ENCODE data around the gene HRAS. TPM values are rescaled to one million over a fixed set of nuclear protein-coding genes. Genes with fewer than 3 reads are reported as not detected.

HRAS gene
- total RNA-seq, 4 donors from 2014 or later = 17.1 to 50.0 (median 37.6) TPM

DNA sequence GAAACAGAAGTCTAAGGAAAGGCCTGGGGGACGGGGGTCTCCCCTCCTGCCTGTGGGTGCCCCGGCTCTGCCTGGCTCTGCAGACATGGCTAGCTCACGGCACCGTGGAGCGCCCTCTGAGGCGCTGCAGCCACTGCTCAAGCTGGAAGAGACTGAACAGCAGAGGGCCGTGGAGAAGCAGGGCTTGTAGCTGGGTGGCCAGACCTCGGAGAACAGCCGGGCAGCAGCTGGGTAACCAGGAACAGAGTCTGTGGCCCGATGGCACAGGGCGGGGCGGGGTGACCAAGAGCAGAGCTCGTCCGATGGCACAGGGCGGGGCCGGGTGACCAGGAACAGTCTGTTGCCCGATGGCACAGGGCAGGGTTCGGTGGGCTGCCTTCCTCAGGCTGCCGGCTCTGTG is 46.4 kb downstream of the HRAS start:
- Histone ChIP-seq H3K9me3 (no peaks in the 10 kb centered on the region), H3K4me1 (no peaks in the 10 kb centered on the region), H3K27ac (no peak overlapping the region), H3K27me3 (no peaks in the 10 kb centered on the region), H3K4me3 (no peak overlapping the region), H3K36me3 (peaks cover 0 to 25% of the 10 kb centered on the region in 2 donors)
- TF ChIP-seq POLR2A (IDR thresholded peaks at IDR 0.05) = no peak
- TF ChIP-seq, protein P1, sequence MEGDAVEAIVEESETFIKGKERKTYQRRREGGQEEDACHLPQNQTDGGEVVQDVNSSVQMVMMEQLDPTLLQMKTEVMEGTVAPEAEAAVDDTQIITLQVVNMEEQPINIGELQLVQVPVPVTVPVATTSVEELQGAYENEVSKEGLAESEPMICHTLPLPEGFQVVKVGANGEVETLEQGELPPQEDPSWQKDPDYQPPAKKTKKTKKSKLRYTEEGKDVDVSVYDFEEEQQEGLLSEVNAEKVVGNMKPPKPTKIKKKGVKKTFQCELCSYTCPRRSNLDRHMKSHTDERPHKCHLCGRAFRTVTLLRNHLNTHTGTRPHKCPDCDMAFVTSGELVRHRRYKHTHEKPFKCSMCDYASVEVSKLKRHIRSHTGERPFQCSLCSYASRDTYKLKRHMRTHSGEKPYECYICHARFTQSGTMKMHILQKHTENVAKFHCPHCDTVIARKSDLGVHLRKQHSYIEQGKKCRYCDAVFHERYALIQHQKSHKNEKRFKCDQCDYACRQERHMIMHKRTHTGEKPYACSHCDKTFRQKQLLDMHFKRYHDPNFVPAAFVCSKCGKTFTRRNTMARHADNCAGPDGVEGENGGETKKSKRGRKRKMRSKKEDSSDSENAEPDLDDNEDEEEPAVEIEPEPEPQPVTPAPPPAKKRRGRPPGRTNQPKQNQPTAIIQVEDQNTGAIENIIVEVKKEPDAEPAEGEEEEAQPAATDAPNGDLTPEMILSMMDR (IDR thresholded peaks at IDR 0.05 in 4 of 5, conservative IDR thresholded peaks at IDR 0.05 in 1 of 5) = no peak
- DNase-seq (no peak), ATAC-seq (no peak)
- intact Hi-C loops (cut with DNase I; ENCODE audit: low total_unique reads) (no loop called here), in situ Hi-C loops (cut with MboI; ENCODE audit: low sequenced_read_pairs in 4 of 4) (no loop called here)

DNA sequence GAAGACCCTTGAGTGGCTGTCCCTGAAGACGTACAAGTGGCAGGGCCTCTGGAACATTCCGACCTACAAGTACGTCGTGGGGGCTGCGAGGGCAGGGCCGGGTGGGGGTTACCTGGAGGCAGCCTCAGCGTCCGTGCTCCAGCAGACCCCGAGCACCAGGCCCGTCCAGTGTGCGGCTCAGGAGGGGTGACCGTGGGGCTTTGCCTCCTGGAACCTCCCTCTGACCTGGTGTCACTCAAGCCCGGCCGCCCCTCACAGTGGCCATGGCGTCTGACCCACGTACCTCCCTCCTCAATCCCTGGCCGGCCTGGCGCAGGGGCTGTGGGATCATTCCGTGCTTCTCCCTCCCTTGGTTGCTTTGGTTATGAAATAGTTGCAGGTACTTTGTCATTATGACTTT is 46.8 kb downstream of the HRAS start:
- H3K4me3 ChIP-seq = no peak overlapping the region
- DNase-seq (no peak), ATAC-seq (no peak)
- H3K9me3 ChIP-seq = no peaks in the 10 kb centered on the region
- H3K36me3 ChIP-seq = peaks cover 0 to 21% of the 10 kb centered on the region in 2 donors
- TF ChIP-seq, protein P1 (IDR thresholded peaks at IDR 0.05 in 4 of 5, conservative IDR thresholded peaks at IDR 0.05 in 1 of 5) = no peak
- no peak for TF ChIP-seq POLR2A (IDR thresholded peaks at IDR 0.05)
- no peaks in the 10 kb centered on the region for H3K27me3 ChIP-seq
- H3K27ac ChIP-seq = no peak overlapping the region
- intact Hi-C loops (cut with DNase I; ENCODE audit: low total_unique reads) (no loop called here), in situ Hi-C loops (cut with MboI; ENCODE audit: low sequenced_read_pairs in 4 of 4) (no loop called here)
- H3K4me1 ChIP-seq = no peaks in the 10 kb centered on the region

DNA sequence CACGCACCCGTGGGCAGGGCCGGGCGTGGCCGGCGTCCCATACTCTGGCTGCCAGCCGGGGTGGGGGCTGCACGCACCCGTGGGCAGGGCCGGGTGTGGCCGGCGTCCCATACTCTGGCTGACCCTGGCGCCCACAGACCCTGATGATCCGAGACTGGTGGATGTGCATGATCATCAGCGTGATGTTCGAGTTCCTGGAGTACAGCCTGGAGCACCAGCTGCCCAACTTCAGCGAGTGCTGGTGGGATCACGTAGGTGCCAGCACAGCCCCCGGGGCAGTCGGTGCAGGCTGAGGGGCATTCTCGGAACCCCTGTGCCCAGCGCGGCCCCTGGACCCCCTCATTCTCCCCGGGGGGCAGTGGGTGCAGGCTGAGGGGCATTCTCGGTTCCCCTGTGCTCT is 47.3 kb downstream of the HRAS start:
- Histone ChIP-seq H3K9me3 (no peaks in the 10 kb centered on the region), H3K27ac (no peak overlapping the region), H3K4me1 (no peaks in the 10 kb centered on the region), H3K4me3 (no peak overlapping the region), H3K36me3 (peaks cover 0 to 17% of the 10 kb centered on the region in 2 donors), H3K27me3 (no peaks in the 10 kb centered on the region)
- intact Hi-C loops (cut with DNase I; ENCODE audit: low total_unique reads) (no loop called here), in situ Hi-C loops (cut with MboI; ENCODE audit: low sequenced_read_pairs in 4 of 4) (no loop called here)
- TF ChIP-seq POLR2A (IDR thresholded peaks at IDR 0.05) = no peak
- TF ChIP-seq, protein P1 (IDR thresholded peaks at IDR 0.05 in 4 of 5, conservative IDR thresholded peaks at IDR 0.05 in 1 of 5) = no peak
- ATAC-seq (no peak), DNase-seq (no peak)

DNA sequence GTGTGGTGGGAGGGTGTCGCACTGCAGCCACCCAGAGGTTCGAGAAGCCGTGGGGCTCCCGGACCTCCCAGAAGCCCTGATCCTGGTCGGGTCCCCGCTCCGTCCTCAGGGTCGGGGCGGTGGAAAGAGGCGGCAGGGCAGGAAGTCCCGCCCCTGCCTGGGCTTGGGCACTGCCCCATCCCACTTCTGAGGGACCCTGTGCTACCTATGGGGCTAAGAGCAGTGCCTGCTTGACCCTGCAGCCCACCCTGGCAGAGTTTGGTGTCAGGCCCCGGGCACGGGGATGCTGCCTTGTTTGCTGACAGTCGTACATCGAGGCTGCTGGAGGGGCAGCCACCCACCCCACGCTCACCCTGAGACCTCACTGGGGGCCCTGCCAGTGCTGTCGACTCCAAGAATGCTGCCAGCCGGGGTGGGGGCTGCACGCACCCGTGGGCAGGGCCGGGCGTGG is 47.8 kb downstream of the HRAS start:
- no peak for DNase-seq
- H3K9me3 ChIP-seq = no peaks in the 10 kb centered on the region
- TF ChIP-seq, protein P1 (IDR thresholded peaks at IDR 0.05 in 4 of 5, conservative IDR thresholded peaks at IDR 0.05 in 1 of 5) = no peak
- no peak for TF ChIP-seq POLR2A (IDR thresholded peaks at IDR 0.05)
- H3K27me3 ChIP-seq = no peaks in the 10 kb centered on the region
- in situ Hi-C loops (cut with MboI; ENCODE audit: low sequenced_read_pairs in 4 of 4) (no loop called here), intact Hi-C loops (cut with DNase I; ENCODE audit: low total_unique reads) (no loop called here)
- ATAC-seq = no peak
- H3K4me3 ChIP-seq = no peak overlapping the region
- peaks cover 0 to 17% of the 10 kb centered on the region in 2 donors for H3K36me3 ChIP-seq
- H3K4me1 ChIP-seq = no peaks in the 10 kb centered on the region
- no peak overlapping the region for H3K27ac ChIP-seq

DNA sequence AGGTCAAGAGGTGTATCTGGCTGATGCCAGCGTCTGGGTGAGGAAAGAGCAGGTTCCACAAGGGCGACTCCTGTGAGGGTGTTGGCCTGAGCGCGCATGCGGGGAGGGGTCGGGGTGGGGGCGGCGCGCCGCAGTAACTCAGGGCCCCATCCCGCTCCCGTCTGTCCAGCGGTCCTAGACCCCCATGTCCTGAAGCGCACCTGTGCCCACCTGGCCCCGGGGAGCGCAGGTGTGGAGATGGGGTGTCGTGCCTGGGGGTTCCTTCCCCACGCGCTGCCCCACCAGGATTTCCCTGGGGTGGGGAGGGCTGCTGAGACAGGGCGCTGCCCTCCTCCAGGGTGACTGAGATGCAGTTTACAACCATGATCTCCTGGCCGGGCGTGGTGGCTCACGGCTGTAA is 49.2 kb downstream of the HRAS start:
- DNase-seq = no peak
- H3K27ac ChIP-seq = no peak overlapping the region
- no peaks in the 10 kb centered on the region for H3K27me3 ChIP-seq

More for the DNA sequence above, 49.2 kb downstream of the HRAS start:
- ATAC-seq = no peak
- intact Hi-C loops (cut with DNase I; ENCODE audit: low total_unique reads) = no loop called here
- no peak overlapping the region for H3K4me3 ChIP-seq
- TF ChIP-seq, protein P1 (IDR thresholded peaks at IDR 0.05 in 4 of 5, conservative IDR thresholded peaks at IDR 0.05 in 1 of 5) = no peak
- TF ChIP-seq POLR2A (IDR thresholded peaks at IDR 0.05) = no peak
- peaks cover 0 to 16% of the 10 kb centered on the region in 2 donors for H3K36me3 ChIP-seq
- no peaks in the 10 kb centered on the region for H3K4me1 ChIP-seq
- in situ Hi-C loops (cut with MboI; ENCODE audit: low sequenced_read_pairs in 4 of 4) = no loop called here
- no peaks in the 10 kb centered on the region for H3K9me3 ChIP-seq
